WTC11 (cell line): ENCODE measurements around the gene TTC7B.

Source experiments
- ELF4 ChIP-seq: sonication (generic); formaldehyde crosslinking; IDR thresholded peaks from 2 replicates; pipeline ENCODE4 v1.8.1; 2022; ENCODE audit warnings: low read depth, mild to moderate bottlenecking, moderate library complexity, missing genetic modification reagents
- GTF2I ChIP-seq: fragments of 250-450 bp; sonication (Bioruptor Pico); conservative IDR thresholded peaks from 2 replicates; pipeline ENCODE4 v1.4.0; 2021; ENCODE audit warnings: mild to moderate bottlenecking
- USF2 ChIP-seq: sonication (generic); formaldehyde crosslinking; IDR thresholded peaks from 2 replicates; pipeline ENCODE4 v1.8.1; 2023; ENCODE audit warnings: mild to moderate bottlenecking, missing genetic modification reagents, moderate library complexity
- ZBTB21 ChIP-seq: sonication (generic); formaldehyde crosslinking; IDR thresholded peaks from 2 replicates; pipeline ENCODE4 v1.8.1; 2023; ENCODE audit warnings: mild to moderate bottlenecking, missing genetic modification reagents, borderline replicate concordance
- ZNF121 ChIP-seq: sonication (generic); formaldehyde crosslinking; IDR thresholded peaks from 2 replicates; pipeline ENCODE4 v1.8.0; 2023; ENCODE audit warnings: missing genetic modification reagents
- TF ChIP-seq, protein P1 (sequence below): fragments of 200-600 bp; IDR thresholded peaks from 2 replicates; pipeline ENCODE4 v1.8.0; 2022; ENCODE audit warnings: antibody characterized with exemption
- TF ChIP-seq, protein P2 (sequence below): fragments of 250-450 bp; sonication (Bioruptor Pico); conservative IDR thresholded peaks from 2 replicates; pipeline ENCODE4 v1.9.0; 2021; ENCODE audit warnings: mild to moderate bottlenecking

- TF ChIP-seq, protein P1, sequence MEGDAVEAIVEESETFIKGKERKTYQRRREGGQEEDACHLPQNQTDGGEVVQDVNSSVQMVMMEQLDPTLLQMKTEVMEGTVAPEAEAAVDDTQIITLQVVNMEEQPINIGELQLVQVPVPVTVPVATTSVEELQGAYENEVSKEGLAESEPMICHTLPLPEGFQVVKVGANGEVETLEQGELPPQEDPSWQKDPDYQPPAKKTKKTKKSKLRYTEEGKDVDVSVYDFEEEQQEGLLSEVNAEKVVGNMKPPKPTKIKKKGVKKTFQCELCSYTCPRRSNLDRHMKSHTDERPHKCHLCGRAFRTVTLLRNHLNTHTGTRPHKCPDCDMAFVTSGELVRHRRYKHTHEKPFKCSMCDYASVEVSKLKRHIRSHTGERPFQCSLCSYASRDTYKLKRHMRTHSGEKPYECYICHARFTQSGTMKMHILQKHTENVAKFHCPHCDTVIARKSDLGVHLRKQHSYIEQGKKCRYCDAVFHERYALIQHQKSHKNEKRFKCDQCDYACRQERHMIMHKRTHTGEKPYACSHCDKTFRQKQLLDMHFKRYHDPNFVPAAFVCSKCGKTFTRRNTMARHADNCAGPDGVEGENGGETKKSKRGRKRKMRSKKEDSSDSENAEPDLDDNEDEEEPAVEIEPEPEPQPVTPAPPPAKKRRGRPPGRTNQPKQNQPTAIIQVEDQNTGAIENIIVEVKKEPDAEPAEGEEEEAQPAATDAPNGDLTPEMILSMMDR: no peak
- TF ChIP-seq ZBTB21 (CRISPR knock-in tag): no peak
- TF ChIP-seq ZNF121 (CRISPR knock-in tag): no peak
- TF ChIP-seq GTF2I (CRISPR knock-in tag): no peak
- no peak for TF ChIP-seq ELF4 (CRISPR knock-in tag)
- TF ChIP-seq, protein P2, sequence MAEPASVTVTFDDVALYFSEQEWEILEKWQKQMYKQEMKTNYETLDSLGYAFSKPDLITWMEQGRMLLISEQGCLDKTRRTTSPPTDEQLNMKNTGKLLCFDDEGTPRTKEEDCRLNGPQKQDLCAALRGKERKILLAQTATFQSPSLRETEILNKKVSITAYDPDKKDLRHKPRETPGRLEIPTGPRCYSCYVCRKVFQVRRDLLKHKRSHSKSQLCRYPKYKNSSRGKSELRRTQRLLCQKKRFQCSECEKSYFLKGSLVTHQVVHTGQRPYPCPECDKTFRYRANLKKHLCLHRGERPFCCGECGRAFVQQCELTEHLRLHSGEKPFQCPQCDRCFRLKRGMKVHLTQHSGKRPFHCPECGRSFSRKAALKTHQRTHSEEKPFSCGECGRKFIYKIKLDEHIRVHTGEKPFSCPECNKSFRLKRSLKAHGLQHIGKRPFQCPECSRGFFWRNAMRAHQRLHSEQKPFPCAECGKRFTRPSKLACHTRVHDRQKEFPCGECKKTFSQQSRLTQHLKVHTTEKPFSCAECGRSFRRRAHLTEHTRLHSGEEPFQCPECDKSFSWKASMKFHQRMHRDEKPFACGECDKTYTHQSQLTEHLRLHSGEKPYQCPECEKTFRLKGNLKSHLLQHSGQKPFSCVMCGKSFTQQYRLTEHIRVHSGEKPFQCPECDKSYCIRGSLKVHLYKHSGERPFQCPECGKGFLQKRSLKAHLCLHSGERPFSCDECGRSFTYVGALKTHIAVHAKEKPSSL: no peak
- TF ChIP-seq USF2 (CRISPR knock-in tag): no peak
Measured at GRCh38 chr14:90810806-90811205, 5.4 kb downstream of the TTC7B start.
